MCF 10A (cell line): ENCODE results near the gene LHX4. TPM values are rescaled to one million over a fixed set of nuclear protein-coding genes. Genes with fewer than 3 reads are reported as not detected.

Experiments
- BruUV-seq: library from RNA; stranded (reverse); fragments of 400-500 nt; replicated peaks from 2 replicates; lab custom pipeline; 2021; lab: Mats Ljungman, UMichigan
- CTCF ChIA-PET: fragments of 300-600 bp; sonication (Branson Sonifier 250); formaldehyde crosslinking; extraction: SDS; loops from one replicate; lab custom pipeline; 2021; ENCODE audit warnings: antibody characterized with exemption, inconsistent platforms; lab: Yijun Ruan, JAX
- POLR2A ChIA-PET: fragments of 300-600, 350-650 bp; sonication (Branson Sonifier 250); formaldehyde crosslinking; extraction: SDS; loops from one replicate; lab custom pipeline; 2020; ENCODE audit warnings: antibody characterized with exemption, inconsistent platforms; lab: Yijun Ruan, JAX
- DNase-seq: peaks from one replicate; pipeline ENCODE4 v3.0.0-alpha.2; 2018; ENCODE audit not compliant: unreplicated experiment
- H3K27ac Mint-ChIP-seq: one replicate; pipeline ENCODE4 v1.8.0; 2022; ENCODE audit warnings: mild to moderate bottlenecking, low read depth, mixed read lengths; ENCODE audit not compliant: unreplicated experiment
- H3K27me3 Mint-ChIP-seq: one replicate; pipeline ENCODE4 v1.8.0; 2022; ENCODE audit warnings: mixed read lengths; ENCODE audit not compliant: insufficient read depth, unreplicated experiment
- H3K36me3 Mint-ChIP-seq: one replicate; pipeline ENCODE4 v1.8.0; 2022; ENCODE audit warnings: mild to moderate bottlenecking, moderate library complexity, mixed read lengths; ENCODE audit not compliant: insufficient read depth, unreplicated experiment
- H3K4me1 Mint-ChIP-seq: one replicate; pipeline ENCODE4 v1.8.0; 2022; ENCODE audit warnings: mixed read lengths; ENCODE audit not compliant: insufficient read depth, unreplicated experiment
- H3K4me3 Mint-ChIP-seq: one replicate; pipeline ENCODE4 v1.8.0; 2022; ENCODE audit warnings: mild to moderate bottlenecking, moderate library complexity, mixed read lengths; ENCODE audit not compliant: unreplicated experiment
- H3K9me3 Mint-ChIP-seq: one replicate; pipeline ENCODE4 v1.8.0; 2022; ENCODE audit warnings: mixed read lengths; ENCODE audit not compliant: unreplicated experiment
- CTCF ChIP-seq: fragments of 200-600 bp; IDR thresholded peaks from one replicate; pipeline ENCODE4 v1.8.0; 2022; ENCODE audit warnings: antibody characterized with exemption, mild to moderate bottlenecking; ENCODE audit not compliant: unreplicated experiment
- intact Hi-C: fragments of 100-400 bp; cut with micrococcal nuclease; formaldehyde crosslinking; loops from 2 replicates; pipeline ENCODE4 v1.14.1; 2022
- total RNA-seq: library from RNA; stranded (reverse); gene quantifications from 2 replicates; pipeline ENCODE4 v1.2.3, GENCODE V29; 2022

The LHX4 gene
- total RNA-seq, 1 experiment from 2014 or later, result not detected

- intact Hi-C loops, result no loop called here
- Mint-ChIP-seq H3K36me3 (peaks cover 65% of the 10 kb centered on the region), H3K9me3 (no peaks in the 10 kb centered on the region), H3K4me1 (no peaks in the 10 kb centered on the region), H3K27ac (no peak overlapping the region), H3K4me3 (no peak overlapping the region), H3K27me3 (no peaks in the 10 kb centered on the region)
- no peak for DNase-seq
- POLR2A ChIA-PET, result no interaction called here
- no peak for TF ChIP-seq CTCF
- no TSS peak for BruUV-seq
- CTCF ChIA-PET, result no interaction called here
Measured at GRCh38 chr1:180194048-180194425, 36.0 kb upstream of the LHX4 start.

DNA sequence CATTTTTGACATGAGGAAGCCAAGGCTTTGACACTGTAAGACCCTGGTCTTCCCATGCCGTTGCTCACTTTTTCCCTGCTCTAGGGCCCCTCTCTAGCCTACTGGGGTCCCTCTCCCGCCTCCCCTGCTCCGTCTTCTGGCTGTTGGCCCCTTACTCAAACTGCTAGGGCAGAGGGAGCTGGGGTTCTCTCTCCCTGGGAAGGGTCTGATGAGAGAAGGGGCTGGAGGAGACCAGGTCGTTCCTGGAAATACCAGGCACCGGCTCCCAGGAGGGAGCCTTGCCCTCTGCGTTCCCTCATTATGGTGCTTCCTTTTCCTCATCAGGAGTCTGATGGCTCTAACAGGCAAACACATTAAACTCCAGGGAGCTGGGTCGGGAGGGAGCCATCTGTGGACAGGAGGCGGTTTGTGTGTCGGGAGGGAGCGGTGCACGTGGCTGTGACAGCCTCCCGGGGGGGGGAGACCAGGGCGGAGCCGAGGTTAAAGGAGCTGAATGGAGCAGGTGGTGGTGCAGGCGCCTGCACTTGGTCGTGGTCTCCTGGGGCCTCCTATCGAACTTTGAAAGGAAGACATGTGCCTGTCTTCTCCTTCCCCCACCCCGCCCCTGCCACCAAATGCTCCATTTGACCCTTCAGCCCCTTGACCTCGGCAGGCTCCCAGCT lies 35.4 kb upstream of the LHX4 start:
- Mint-ChIP-seq H3K9me3 (no peaks in the 10 kb centered on the region), H3K4me1 (no peaks in the 10 kb centered on the region), H3K27ac (no peak overlapping the region), H3K27me3 (no peaks in the 10 kb centered on the region), H3K4me3 (no peak overlapping the region), H3K36me3 (peaks cover 61% of the 10 kb centered on the region)
- ChIA-PET POLR2A (interaction anchor here (0.6 kb wide), 1 partner anchor 1139 kb away, joined by 3 read pairs; no protein-coding TSS in a partner anchor), CTCF (interaction anchor here (0.8 to 1.2 kb wide), 2 partner anchors 17 to 488 kb away, joined by 3 read pairs; no protein-coding TSS in a partner anchor)
- TF ChIP-seq CTCF, result no peak
- no peak for DNase-seq
- BruUV-seq, result no TSS peak
- intact Hi-C loops, result no loop called here

- no peaks in the 10 kb centered on the region for H3K27me3 Mint-ChIP-seq
- DNase-seq, result no peak
- no peak overlapping the region for H3K27ac Mint-ChIP-seq
- no peak for TF ChIP-seq CTCF
- H3K4me3 Mint-ChIP-seq, result no peak overlapping the region
- POLR2A ChIA-PET, result no interaction called here
- intact Hi-C loops, result no loop called here
- BruUV-seq, result no TSS peak
- no peaks in the 10 kb centered on the region for H3K9me3 Mint-ChIP-seq
- CTCF ChIA-PET, result interaction anchor here (0.7 to 8.7 kb wide), 3 partner anchors 7 to 17 kb away, joined by 3 to 79 read pairs (median 3); no protein-coding TSS in a partner anchor
- no peaks in the 10 kb centered on the region for H3K4me1 Mint-ChIP-seq
- peaks cover 54% of the 10 kb centered on the region for H3K36me3 Mint-ChIP-seq
Measured at GRCh38 chr1:180195401-180195800, 34.7 kb upstream of the LHX4 start.

GRCh38 chr1:180195916-180196315 lies 34.1 kb upstream of the LHX4 start:
- no peaks in the 10 kb centered on the region for H3K9me3 Mint-ChIP-seq
- no peaks in the 10 kb centered on the region for H3K4me1 Mint-ChIP-seq
- H3K36me3 Mint-ChIP-seq, result peaks cover 49% of the 10 kb centered on the region
- H3K27ac Mint-ChIP-seq, result no peak overlapping the region
- intact Hi-C loops, result no loop called here
- ChIA-PET POLR2A (no interaction called here), CTCF (interaction anchor here (0.5 to 8.7 kb wide), 3 partner anchors 7 to 381 kb away, joined by 3 to 79 read pairs (median 3); no protein-coding TSS in a partner anchor)
- BruUV-seq, result no TSS peak
- TF ChIP-seq CTCF, result no peak
- H3K27me3 Mint-ChIP-seq, result no peaks in the 10 kb centered on the region
- no peak for DNase-seq
- no peak overlapping the region for H3K4me3 Mint-ChIP-seq
